ENCODE measurements around the gene IRS1.

DNA sequence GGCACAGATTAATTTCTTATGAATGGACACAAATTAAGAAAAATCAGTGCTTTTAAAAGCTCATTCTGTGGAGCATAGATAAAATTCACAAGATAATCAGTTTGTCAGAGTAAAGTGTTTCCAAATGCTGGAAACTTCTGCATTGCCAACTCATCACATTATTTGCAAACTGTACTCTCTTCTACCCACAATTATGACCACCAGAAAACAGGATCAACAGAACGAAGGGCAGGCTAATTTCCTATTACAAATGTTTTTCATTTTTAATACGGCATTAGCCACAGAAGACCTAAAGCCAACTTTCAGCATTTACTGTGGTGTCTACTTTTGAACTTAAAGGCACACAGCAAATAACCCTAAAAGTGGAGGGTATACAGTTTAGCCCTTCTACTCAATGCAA, 6.0 kb downstream of the IRS1 start:
- no peak for TF ChIP-seq CTCF (IDR thresholded peaks at IDR 0.05)
- TF ChIP-seq POLR2A (IDR thresholded peaks at IDR 0.05) = no peak
